Type B pancreatic cell (in vitro differentiated cells): ENCODE results near the gene MUC3A. TPM values are rescaled to one million over a fixed set of nuclear protein-coding genes. Genes with fewer than 3 reads are reported as not detected.
"Not testable (repeated sequence)": the region's sequence is repeated elsewhere in the genome, so short reads cannot be mapped to it uniquely, and the experiment has no call there.

ENCODE experiments used
- DNase-seq: peaks from one replicate; pipeline ENCODE4 v3.0.0; 2021; ENCODE audit warnings: mixed read lengths; ENCODE audit not compliant: unreplicated experiment; ENCODE audit errors: extremely low spot score
- H3K27ac Mint-ChIP-seq: 2 replicates; pipeline ENCODE4 v1.8.0; 2021; ENCODE audit warnings: mild to moderate bottlenecking, mixed read lengths
- H3K27me3 Mint-ChIP-seq: 2 replicates; pipeline ENCODE4 v1.8.0; 2021; ENCODE audit warnings: mixed read lengths
- H3K36me3 Mint-ChIP-seq: 2 replicates; pipeline ENCODE4 v1.8.0; 2021; ENCODE audit warnings: mixed read lengths
- H3K4me1 Mint-ChIP-seq: one replicate; pipeline ENCODE4 v1.8.0; 2021; ENCODE audit warnings: mixed read lengths; ENCODE audit not compliant: unreplicated experiment
- H3K4me3 Mint-ChIP-seq: 2 replicates; pipeline ENCODE4 v1.8.0; 2021; ENCODE audit warnings: mild to moderate bottlenecking, mixed read lengths
- H3K9me3 Mint-ChIP-seq: 2 replicates; pipeline ENCODE4 v1.8.0; 2021; ENCODE audit warnings: mixed read lengths
- total RNA-seq: library from RNA; stranded (reverse); gene quantifications from 2 replicates; pipeline ENCODE4 v1.2.1, GENCODE V29; 2021; ENCODE audit warnings: low replicate concordance
- TF ChIP-seq, protein P1 (sequence below): fragments of 200-600 bp; sonication (generic); conservative IDR thresholded peaks from 2 replicates; pipeline ENCODE4 v1.5.0; 2021; ENCODE audit warnings: antibody characterized with exemption, mild to moderate bottlenecking

The MUC3A gene
- total RNA-seq, 1 donor from 2014 or later = 8.2 TPM

DNA sequence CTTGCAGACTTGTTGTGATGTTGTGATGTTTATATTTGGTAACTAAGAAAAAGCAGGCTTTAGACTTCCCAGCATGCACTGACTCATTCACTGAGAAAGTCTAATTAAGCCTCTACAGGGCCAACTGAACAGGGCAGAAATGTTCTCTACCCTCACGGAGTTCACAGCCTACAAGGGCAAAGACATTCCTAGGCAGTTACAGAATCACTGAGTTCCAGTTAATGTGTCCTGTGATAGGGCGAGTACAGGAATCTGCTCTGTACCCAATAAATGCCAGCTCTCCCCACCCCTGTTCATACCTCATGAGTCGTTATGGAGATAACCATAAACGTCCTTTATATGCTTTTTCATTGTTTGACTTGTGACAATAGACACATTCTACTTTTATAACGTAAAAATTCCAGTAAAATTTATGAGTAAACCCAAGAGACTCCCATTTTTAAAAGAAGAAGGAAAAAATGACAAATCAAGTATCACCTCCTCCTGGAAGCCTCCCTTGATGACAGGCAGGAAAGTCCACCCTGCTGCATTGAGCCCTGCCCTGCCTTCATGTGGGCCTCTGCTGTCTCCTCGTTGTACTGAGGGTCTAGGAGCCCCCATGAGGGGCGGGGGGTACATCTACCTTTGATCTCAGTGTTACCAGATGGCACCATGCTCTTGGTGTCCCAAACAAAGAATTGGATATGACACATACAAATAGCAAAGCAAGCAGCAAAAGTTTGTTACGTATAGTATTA is 34.3 kb downstream of the MUC3A start:
- Mint-ChIP-seq H3K27me3 (peaks cover 4% of the 10 kb centered on the region), H3K36me3 (no peaks in the 10 kb centered on the region), H3K4me3 (no peak overlapping the region), H3K4me1 (no peaks in the 10 kb centered on the region), H3K27ac (no peak overlapping the region), H3K9me3 (no peaks in the 10 kb centered on the region)
- no peak for DNase-seq
- TF ChIP-seq, protein P1, sequence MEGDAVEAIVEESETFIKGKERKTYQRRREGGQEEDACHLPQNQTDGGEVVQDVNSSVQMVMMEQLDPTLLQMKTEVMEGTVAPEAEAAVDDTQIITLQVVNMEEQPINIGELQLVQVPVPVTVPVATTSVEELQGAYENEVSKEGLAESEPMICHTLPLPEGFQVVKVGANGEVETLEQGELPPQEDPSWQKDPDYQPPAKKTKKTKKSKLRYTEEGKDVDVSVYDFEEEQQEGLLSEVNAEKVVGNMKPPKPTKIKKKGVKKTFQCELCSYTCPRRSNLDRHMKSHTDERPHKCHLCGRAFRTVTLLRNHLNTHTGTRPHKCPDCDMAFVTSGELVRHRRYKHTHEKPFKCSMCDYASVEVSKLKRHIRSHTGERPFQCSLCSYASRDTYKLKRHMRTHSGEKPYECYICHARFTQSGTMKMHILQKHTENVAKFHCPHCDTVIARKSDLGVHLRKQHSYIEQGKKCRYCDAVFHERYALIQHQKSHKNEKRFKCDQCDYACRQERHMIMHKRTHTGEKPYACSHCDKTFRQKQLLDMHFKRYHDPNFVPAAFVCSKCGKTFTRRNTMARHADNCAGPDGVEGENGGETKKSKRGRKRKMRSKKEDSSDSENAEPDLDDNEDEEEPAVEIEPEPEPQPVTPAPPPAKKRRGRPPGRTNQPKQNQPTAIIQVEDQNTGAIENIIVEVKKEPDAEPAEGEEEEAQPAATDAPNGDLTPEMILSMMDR = no peak

DNA sequence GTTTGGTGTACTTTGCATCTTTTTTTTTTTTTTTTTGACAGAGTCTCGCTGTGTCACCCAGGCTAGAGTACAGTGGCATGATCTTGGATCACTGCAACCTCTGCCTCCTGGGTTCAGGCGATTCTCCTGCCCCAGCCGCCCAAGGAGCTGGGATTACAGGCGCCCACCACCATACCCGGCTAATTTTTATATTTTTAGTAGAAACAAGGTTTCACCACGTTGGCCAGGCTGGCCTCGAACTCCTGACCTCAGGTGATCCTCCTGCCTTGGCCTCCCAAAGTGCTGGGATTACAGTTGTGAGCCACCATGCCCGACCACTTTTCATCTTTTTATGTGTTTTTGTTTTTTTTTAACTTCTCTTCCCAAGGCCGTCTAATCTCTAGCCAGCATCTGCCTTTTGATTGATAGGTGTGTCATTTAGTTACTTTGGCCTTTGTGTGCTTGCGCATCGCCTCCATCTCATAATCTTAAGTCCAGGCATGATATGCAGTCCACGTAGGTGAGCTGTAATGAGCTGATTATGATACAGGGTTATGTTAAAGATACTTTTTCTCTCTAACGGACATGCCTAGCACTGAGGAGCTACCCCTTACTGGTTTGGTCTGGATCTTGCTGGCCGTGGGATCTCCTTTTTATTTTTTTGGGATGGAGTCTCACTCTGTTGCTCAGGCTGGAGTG is 35.0 kb downstream of the MUC3A start:
- H3K4me3 Mint-ChIP-seq, H3K36me3 Mint-ChIP-seq, H3K27me3 Mint-ChIP-seq, H3K27ac Mint-ChIP-seq, H3K9me3 Mint-ChIP-seq, H3K4me1 Mint-ChIP-seq, DNase-seq: not testable (repeated sequence)

DNA sequence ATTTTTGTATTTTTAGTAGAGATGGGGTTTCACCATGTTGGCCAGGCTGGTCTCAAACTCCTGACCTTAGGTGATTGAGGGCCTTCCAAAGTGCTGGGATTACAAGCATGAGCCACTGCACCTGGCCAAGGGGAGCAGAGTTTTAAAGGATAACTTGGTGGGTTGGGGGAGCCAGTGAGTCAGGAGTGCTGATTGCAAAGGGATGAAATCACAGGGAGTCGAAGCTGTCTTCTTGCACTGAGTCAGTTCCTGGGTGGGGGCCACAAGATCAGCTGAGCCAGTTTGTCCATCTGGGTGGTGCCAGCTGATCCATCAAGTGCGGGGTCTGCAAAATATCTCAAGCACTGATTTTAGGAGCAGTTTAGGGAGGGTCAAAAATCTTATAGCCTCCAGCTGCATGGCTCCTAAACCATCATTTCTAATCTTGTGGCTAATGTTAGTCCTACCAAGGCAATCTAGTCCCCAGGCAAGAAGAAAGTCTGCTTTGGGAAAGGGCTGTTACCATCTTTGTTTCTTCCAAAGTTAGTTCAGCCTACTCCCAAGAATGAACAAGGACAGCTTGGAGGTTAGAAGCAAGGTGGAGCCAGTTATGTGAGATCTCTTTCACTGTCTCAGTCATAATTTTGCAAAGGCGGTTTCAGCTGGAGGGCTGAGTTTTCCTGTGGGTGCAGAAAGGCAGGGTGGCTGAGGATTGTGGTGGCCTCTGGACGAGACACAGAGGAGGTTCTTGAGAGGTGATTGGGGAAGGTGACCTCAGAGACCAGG is 35.9 kb downstream of the MUC3A start:
- H3K4me3 Mint-ChIP-seq, H3K9me3 Mint-ChIP-seq, H3K27me3 Mint-ChIP-seq, H3K36me3 Mint-ChIP-seq, DNase-seq, H3K27ac Mint-ChIP-seq, H3K4me1 Mint-ChIP-seq: not testable (repeated sequence)

DNA sequence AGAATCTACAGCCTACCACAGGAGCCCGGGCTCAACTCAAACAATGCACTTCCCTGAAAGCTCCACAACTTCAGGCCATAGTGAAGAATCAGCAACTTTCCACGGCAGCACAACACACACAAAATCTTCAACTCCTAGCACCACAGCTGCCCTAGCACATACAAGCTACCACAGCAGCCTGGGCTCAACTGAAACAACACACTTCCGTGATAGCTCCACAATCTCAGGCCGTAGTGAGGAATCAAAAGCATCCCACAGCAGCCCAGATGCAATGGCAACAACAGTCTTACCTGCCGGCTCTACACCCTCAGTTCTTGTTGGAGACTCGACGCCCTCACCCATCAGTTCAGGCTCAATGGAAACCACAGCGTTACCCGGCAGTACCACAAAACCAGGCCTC is 42.3 kb downstream of the MUC3A start:
- Mint-ChIP-seq H3K27me3 (peaks cover 3% of the 10 kb centered on the region), H3K4me3 (no peak overlapping the region), H3K27ac (no peak overlapping the region), H3K36me3 (no peaks in the 10 kb centered on the region), H3K9me3 (no peaks in the 10 kb centered on the region), H3K4me1 (no peaks in the 10 kb centered on the region)
- TF ChIP-seq, protein P1 = no peak
- no peak for DNase-seq

DNA sequence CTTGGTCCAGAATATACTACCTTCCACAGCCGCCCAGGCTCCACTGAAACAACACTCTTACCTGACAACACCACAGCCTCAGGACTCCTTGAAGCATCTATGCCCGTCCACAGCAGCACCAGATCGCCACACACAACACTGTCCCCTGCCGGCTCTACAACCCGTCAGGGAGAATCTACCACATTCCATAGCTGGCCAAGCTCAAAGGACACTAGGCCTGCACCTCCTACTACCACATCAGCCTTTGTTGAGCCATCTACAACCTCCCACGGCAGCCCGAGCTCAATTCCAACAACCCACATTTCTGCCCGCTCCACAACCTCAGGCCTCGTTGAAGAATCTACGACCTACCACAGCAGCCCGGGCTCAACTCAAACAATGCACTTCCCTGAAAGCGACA is 42.9 kb downstream of the MUC3A start:
- not testable (repeated sequence) for H3K27ac Mint-ChIP-seq

DNA sequence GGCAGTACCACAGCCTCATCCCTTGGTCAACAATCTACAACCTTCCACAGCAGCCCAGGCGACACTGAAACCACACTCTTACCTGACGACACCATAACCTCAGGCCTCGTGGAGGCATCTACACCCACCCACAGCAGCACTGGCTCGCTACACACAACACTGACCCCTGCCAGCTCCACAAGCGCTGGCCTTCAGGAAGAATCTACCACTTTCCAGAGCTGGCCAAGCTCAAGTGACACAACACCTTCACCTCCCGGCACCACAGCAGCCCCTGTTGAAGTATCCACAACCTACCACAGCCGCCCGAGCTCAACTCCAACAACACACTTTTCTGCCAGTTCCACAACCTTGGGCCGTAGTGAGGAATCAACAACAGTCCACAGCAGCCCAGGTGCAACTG is 45.3 kb downstream of the MUC3A start:
- H3K27me3 Mint-ChIP-seq, H3K4me1 Mint-ChIP-seq, DNase-seq, H3K9me3 Mint-ChIP-seq, H3K27ac Mint-ChIP-seq, H3K36me3 Mint-ChIP-seq, H3K4me3 Mint-ChIP-seq: not testable (repeated sequence)

More for the DNA sequence above, 42.9 kb downstream of the MUC3A start:
- not testable (repeated sequence) for H3K27me3 Mint-ChIP-seq, H3K36me3 Mint-ChIP-seq, DNase-seq, H3K4me3 Mint-ChIP-seq, H3K9me3 Mint-ChIP-seq, H3K4me1 Mint-ChIP-seq

DNA sequence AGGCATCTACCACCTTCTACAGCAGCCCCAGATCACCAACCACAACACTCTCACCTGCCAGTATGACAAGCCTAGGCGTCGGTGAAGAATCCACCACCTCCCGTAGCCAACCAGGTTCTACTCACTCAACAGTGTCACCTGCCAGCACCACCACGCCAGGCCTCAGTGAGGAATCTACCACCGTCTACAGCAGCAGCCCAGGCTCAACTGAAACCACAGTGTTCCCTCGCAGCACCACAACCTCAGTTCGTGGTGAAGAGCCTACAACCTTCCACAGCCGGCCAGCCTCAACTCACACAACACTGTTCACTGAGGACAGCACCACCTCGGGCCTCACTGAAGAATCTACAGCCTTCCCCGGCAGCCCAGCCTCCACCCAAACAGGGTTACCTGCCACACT is 49.2 kb downstream of the MUC3A start:
- H3K4me3 Mint-ChIP-seq, H3K27me3 Mint-ChIP-seq, H3K36me3 Mint-ChIP-seq, H3K9me3 Mint-ChIP-seq, H3K4me1 Mint-ChIP-seq, DNase-seq, H3K27ac Mint-ChIP-seq: not testable (repeated sequence)

DNA sequence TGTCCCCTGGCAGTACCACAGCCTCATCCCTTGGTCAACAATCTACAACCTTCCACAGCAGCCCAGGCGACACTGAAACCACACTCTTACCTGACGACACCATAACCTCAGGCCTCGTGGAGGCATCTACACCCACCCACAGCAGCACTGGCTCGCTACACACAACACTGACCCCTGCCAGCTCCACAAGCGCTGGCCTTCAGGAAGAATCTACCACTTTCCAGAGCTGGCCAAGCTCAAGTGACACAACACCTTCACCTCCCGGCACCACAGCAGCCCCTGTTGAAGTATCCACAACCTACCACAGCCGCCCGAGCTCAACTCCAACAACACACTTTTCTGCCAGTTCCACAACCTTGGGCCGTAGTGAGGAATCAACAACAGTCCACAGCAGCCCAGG is 50.0 kb downstream of the MUC3A start:
- H3K9me3 Mint-ChIP-seq, H3K36me3 Mint-ChIP-seq, H3K27me3 Mint-ChIP-seq, H3K4me3 Mint-ChIP-seq, DNase-seq, H3K27ac Mint-ChIP-seq, H3K4me1 Mint-ChIP-seq: not testable (repeated sequence)

DNA sequence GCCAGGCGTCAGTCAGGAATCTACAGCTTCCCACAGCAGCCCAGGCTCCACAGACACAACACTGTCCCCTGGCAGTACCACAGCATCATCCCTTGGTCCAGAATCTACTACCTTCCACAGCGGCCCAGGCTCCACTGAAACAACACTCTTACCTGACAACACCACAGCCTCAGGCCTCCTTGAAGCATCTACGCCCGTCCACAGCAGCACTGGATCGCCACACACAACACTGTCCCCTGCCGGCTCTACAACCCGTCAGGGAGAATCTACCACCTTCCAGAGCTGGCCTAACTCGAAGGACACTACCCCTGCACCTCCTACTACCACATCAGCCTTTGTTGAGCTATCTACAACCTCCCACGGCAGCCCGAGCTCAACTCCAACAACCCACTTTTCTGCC is 50.7 kb downstream of the MUC3A start:
- H3K36me3 Mint-ChIP-seq, H3K4me1 Mint-ChIP-seq, H3K27ac Mint-ChIP-seq, H3K9me3 Mint-ChIP-seq, H3K4me3 Mint-ChIP-seq, H3K27me3 Mint-ChIP-seq: not testable (repeated sequence)
- peak; percentile 81 for DNase-seq

DNA sequence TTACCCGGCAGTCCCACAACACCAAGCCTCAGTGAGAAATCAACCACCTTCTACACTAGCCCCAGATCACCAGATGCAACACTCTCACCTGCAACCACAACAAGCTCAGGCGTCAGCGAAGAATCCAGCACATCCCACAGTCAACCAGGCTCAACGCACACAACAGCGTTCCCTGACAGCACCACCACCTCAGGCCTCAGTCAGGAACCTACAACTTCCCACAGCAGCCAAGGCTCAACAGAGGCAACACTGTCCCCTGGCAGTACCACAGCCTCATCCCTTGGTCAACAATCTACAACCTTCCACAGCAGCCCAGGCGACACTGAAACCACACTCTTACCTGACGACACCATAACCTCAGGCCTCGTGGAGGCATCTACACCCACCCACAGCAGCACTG is 53.0 kb downstream of the MUC3A start:
- not testable (repeated sequence) for H3K4me1 Mint-ChIP-seq, DNase-seq, H3K27ac Mint-ChIP-seq, H3K27me3 Mint-ChIP-seq, H3K9me3 Mint-ChIP-seq, H3K4me3 Mint-ChIP-seq, H3K36me3 Mint-ChIP-seq

DNA sequence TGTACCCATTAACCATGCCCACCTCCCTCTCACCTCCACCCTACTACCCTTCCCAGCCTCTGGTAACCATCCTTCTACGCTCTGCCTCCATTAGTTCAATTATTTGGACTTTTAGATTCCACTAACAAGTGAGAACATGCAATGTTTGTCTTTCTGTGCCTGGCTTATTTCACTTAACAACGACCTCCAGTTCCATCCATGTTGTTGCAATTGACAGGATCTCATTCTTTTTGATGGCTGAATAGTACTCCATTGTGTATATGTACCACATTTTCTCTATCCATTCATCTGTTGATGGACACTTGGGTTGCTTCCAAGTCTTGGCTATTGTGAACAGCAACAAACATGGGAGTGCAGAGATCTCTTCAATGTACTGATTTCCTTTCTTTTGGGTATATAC is 58.0 kb downstream of the MUC3A start:
- not testable (repeated sequence) for H3K4me1 Mint-ChIP-seq, H3K27ac Mint-ChIP-seq, H3K9me3 Mint-ChIP-seq, H3K4me3 Mint-ChIP-seq, DNase-seq, H3K36me3 Mint-ChIP-seq
- peaks cover 21% of the 10 kb centered on the region for H3K27me3 Mint-ChIP-seq
